Activated naive CD4-positive, alpha-beta T cell treated with Interleukin-2 at 50 U/mL for 16 hours (primary cell): ENCODE measurements around the gene ZNF24.

Experiments
- DNase-seq: peaks from one replicate; pipeline ENCODE4 v3.0.0-alpha.2; 2020

The ZNF24 gene

GRCh38 chr18:35352778-35353177 lies 8.6 kb upstream of the ZNF24 start:
- DNase-seq: no peak

- DNase-seq: no peak
Observed at GRCh38 chr18:35352283-35352682, 8.1 kb upstream of the ZNF24 start.

GRCh38 chr18:35348001-35348400 lies 3.8 kb upstream of the ZNF24 start:
- no peak for DNase-seq

GRCh38 chr18:35345950-35346349 lies 1.7 kb upstream of the ZNF24 start:
- DNase-seq: no peak

- no peak for DNase-seq
Observed at GRCh38 chr18:35345460-35345921, 1.3 kb upstream of the ZNF24 start.

GRCh38 chr18:35344736-35345459 lies 678 bp upstream of the ZNF24 start:
- no peak for DNase-seq

GRCh38 chr18:35343488-35343935 lies 708 bp downstream of the ZNF24 start:
- DNase-seq: no peak

- DNase-seq: no peak
Observed at GRCh38 chr18:35337286-35337685, 6.9 kb downstream of the ZNF24 start.

- DNase-seq: no peak
Observed at GRCh38 chr18:35335866-35336265, 8.4 kb downstream of the ZNF24 start.

GRCh38 chr18:35334821-35335220 lies 9.4 kb downstream of the ZNF24 start:
- DNase-seq: no peak

GRCh38 chr18:35334212-35334611 lies 10.0 kb downstream of the ZNF24 start:
- no peak for DNase-seq

- DNase-seq: no peak
Observed at GRCh38 chr18:35331367-35332087, 12.7 kb downstream of the ZNF24 start.

- DNase-seq: no peak
Observed at GRCh38 chr18:35328868-35329267, 15.4 kb downstream of the ZNF24 start.

- DNase-seq: no peak
Observed at GRCh38 chr18:35326695-35327387, 17.4 kb downstream of the ZNF24 start.

- DNase-seq: no peak
Observed at GRCh38 chr18:35324926-35325655, 19.1 kb downstream of the ZNF24 start.

- DNase-seq: no peak
Observed at GRCh38 chr18:35322486-35323458, 21.4 kb downstream of the ZNF24 start.

GRCh38 chr18:35311496-35311895 lies 32.7 kb downstream of the ZNF24 start:
- DNase-seq: no peak

GRCh38 chr18:35306588-35307250 lies 37.5 kb downstream of the ZNF24 start:
- no peak for DNase-seq

GRCh38 chr18:35303610-35304009 lies 40.6 kb downstream of the ZNF24 start:
- DNase-seq: no peak

- DNase-seq: no peak
Observed at GRCh38 chr18:35296060-35296459, 48.2 kb downstream of the ZNF24 start.

- no peak for DNase-seq
Observed at GRCh38 chr18:35291166-35291565, 53.1 kb downstream of the ZNF24 start.
